ENCODE results near the gene SLCO1A2. TPM values are rescaled to one million over a fixed set of nuclear protein-coding genes. Genes with fewer than 3 reads are reported as not detected.

Gene SLCO1A2
- total and polyA plus RNA-seq, 2 experiments from 2014 or later, result 10.2 to 10.8 TPM

GRCh38 chr12:21337453-21337852 is 2.7 kb upstream of the SLCO1A2 start:
- Histone ChIP-seq H3K27me3 (ENCODE audit: insufficient read depth) (no peaks in the 10 kb centered on the region), H3F3A (replicated peaks; ENCODE audit: low read depth) (no peaks in the 10 kb centered on the region), H3K4me2 (no peak overlapping the region), H3K36me3 (ENCODE audit: insufficient read depth) (0 out of 2 replicates have a peak, but pooled peaks cover 4% of the 10 kb centered on the region), H3K4me3 (no peak overlapping the region), H4K20me1 (replicated peaks; ENCODE audit: insufficient read depth) (no peaks in the 10 kb centered on the region), H3K27ac (ENCODE audit: low read depth) (no peak overlapping the region), H3K4me1 (ENCODE audit: insufficient read depth) (peaks cover 25% of the 10 kb centered on the region), H3K9me2 (ENCODE audit: insufficient read depth) (no peaks in the 10 kb centered on the region), H3K79me2 (replicated peaks; ENCODE audit: insufficient read depth) (no peaks in the 10 kb centered on the region), H2AFZ (no peak overlapping the region)
- no peaks in the 10 kb centered on the region for H3K27me3 Mint-ChIP-seq (ENCODE audit: insufficient read depth, low read depth, poor library complexity)
- H3K36me3 Mint-ChIP-seq (ENCODE audit: low read depth), result peaks cover 7% of the 10 kb centered on the region; the same call in 2 of the 3 replicates
- H3K27ac Mint-ChIP-seq, result no peak overlapping the region
- peaks cover 24% of the 10 kb centered on the region for H3K4me1 Mint-ChIP-seq
- ATAC-seq, result no peak
- 0 out of 3 replicates have a peak, but pooled peaks cover 8% of the 10 kb centered on the region for H3K9me3 Mint-ChIP-seq
- no peak overlapping the region for H3K4me3 Mint-ChIP-seq
- DNase-seq (ENCODE audit: low spot score), result no peak
- no peak for TF ChIP-seq POLR2AphosphoS5 (IDR thresholded peaks at IDR 0.05; ENCODE audit: low read depth)
- TF ChIP-seq, protein P1, sequence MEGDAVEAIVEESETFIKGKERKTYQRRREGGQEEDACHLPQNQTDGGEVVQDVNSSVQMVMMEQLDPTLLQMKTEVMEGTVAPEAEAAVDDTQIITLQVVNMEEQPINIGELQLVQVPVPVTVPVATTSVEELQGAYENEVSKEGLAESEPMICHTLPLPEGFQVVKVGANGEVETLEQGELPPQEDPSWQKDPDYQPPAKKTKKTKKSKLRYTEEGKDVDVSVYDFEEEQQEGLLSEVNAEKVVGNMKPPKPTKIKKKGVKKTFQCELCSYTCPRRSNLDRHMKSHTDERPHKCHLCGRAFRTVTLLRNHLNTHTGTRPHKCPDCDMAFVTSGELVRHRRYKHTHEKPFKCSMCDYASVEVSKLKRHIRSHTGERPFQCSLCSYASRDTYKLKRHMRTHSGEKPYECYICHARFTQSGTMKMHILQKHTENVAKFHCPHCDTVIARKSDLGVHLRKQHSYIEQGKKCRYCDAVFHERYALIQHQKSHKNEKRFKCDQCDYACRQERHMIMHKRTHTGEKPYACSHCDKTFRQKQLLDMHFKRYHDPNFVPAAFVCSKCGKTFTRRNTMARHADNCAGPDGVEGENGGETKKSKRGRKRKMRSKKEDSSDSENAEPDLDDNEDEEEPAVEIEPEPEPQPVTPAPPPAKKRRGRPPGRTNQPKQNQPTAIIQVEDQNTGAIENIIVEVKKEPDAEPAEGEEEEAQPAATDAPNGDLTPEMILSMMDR (conservative IDR thresholded peaks at IDR 0.05; ENCODE audit: low read depth in 2 of 2), result no peak
- TF ChIP-seq ZNF462 (CRISPR knock-in tag; IDR thresholded peaks at IDR 0.05), result no peak
- no peak for TF ChIP-seq EZH2 (IDR thresholded peaks at IDR 0.05; ENCODE audit: low read depth, unreplicated experiment)
- no peak for TF ChIP-seq NANOG (IDR thresholded peaks at IDR 0.05; ENCODE audit: borderline replicate concordance)

Measured in GM23338 (cell line).